Fibroblast of upper back skin (primary cell): Measurements from ENCODE around the gene KIT.

Experiments
- DNase-seq: peaks from one replicate; pipeline ENCODE4 v3.0.0-alpha.2; 2013

Gene KIT

DNA sequence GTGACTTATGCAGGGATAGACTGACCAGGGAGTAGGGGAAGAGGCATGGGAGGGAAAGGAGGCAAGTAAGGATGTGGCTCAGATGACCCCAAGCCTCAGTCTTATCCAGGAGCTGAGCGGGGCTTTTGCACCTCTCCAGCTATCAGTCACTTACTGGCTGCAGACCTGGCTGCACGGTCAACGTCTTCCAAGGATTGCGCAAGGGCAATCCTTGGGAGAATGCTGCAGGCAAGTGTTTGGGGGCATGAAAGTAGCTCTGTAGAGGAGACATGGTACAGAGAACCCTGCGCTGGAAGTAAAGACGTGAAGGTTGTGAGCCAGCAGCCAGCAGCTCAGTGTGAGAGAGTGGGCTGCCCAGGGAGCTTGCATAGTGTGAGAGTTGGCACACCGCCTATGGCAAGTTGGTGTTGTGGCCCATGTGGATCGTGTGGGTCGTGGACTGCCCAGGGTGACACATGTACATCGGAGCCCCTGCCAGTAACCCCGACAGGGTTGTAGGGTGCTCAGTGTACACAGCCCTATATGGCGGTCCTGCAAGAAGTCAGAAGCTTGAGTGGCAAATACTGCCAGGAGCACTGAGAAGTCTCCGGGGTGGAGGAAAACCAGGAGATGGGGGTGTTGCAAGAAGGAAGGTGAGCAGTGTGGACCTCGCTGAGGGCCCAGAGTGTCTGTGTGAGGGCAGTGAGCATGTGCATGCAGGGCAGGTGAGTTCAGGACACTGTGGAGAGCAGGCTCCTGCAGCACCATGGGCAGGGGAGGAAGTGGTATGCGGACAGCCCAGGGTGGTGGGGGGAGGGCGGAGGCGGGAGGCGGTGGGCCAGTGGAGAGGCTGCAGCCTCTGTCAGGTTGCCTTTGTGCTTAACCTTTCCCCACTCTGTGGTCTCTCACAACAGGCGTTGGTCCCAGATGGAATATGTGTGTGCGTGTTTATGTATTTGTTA, 50.9 kb downstream of the KIT start:
- DNase-seq, result no peak

DNA sequence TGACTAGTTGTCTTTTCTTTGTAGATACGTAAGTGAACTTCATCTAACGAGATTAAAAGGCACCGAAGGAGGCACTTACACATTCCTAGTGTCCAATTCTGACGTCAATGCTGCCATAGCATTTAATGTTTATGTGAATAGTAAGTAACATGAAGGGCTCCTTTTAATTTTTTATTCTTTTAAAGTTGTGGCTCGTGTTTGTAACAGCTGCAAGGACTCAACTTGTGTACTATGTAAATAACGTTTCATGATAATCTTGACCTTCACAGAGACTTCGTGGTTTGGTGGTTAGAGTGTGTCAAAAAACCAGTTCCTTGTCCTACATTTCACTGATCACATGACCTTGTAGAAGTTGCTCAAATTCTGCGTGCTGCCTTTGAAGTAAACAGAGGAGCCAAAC, 51.6 kb downstream of the KIT start:
- DNase-seq, result no peak

- DNase-seq, result no peak
Observed at GRCh38 chr4:54712206-54712605, 54.4 kb downstream of the KIT start.

GRCh38 chr4:54714631-54715030, 56.9 kb downstream of the KIT start:
- no peak for DNase-seq

- no peak for DNase-seq
Observed at GRCh38 chr4:54716478-54717065, 58.8 kb downstream of the KIT start.

- no peak for DNase-seq
Observed at GRCh38 chr4:54717694-54718093, 59.9 kb downstream of the KIT start.

GRCh38 chr4:54719378-54719777, 61.6 kb downstream of the KIT start:
- DNase-seq, result no peak

DNA sequence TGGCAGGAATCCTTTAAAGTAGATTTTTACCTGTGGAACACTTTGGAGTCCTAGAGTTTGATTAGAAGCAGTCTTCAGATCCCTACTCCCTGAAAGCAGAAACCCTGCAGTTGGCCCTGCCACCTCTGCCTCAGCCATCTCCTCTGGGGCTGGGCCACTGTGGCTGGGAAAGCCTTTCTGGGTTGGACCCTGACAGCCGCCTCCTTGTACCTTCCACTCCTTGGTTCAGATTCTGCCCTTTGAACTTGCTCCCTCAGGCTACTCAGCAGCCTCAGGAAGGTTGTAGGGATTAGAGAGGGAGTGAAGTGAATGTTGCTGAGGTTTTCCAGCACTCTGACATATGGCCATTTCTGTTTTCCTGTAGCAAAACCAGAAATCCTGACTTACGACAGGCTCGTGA, 65.5 kb downstream of the KIT start:
- DNase-seq, result no peak

DNA sequence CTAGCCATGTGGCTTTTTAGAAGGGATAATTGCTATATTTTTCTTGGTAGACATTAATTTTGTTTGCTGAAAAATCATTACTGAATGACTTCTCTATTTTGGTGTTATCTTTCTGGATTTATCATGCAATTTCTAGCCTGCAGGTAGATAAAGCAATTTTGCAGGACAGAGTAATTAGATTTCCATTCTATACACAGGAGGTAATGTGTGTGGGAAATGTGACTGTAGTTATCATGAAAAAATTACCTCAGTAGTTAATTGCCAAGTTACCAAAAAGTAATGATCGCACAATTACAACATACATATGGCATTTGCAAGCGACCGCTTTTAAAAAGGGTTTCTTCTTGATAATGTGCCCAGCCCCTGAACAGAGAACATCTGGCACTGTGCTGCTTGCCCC, 66.1 kb downstream of the KIT start:
- no peak for DNase-seq

- DNase-seq, result no peak
Observed at GRCh38 chr4:54726907-54727306, 69.2 kb downstream of the KIT start.

GRCh38 chr4:54727346-54727745, 69.6 kb downstream of the KIT start:
- DNase-seq, result no peak

DNA sequence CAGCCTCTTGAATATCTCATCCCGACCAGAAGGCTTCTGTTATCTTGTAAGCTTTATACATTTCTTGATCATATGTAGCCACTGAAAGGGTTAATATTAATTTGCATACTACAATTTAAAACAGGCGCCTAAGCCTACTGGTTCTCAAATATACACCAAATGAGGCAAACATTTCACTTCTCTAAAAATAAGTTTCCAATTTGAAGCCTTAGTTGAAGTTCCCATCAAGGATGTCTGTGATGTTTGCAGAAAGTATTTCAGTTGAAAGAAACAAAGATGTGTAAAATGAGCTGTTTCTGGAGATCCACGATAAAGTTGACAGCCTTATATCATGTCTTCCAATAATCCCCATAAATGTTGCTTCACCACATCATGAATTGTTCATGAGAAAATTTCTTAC, 70.6 kb downstream of the KIT start:
- no peak for DNase-seq

GRCh38 chr4:54729256-54729655, 71.5 kb downstream of the KIT start:
- DNase-seq, result no peak

GRCh38 chr4:54730581-54730980, 72.8 kb downstream of the KIT start:
- DNase-seq, result no peak

DNA sequence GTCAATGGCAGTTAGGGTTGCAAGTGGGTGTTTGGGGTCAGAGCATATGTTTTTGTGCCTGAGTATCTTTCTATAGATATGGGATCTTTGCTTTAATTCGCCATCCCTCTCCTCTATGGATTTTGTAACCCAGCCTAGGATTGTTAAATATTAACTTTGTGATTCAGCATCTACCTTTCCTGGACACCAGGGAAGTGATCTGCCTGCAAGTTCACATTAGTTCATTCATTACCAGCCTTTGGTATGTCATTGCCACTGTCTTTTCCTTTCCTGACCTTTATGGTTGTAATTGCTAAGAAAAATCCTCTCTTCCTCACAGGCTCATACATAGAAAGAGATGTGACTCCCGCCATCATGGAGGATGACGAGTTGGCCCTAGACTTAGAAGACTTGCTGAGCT, 73.8 kb downstream of the KIT start:
- DNase-seq, result no peak

DNA sequence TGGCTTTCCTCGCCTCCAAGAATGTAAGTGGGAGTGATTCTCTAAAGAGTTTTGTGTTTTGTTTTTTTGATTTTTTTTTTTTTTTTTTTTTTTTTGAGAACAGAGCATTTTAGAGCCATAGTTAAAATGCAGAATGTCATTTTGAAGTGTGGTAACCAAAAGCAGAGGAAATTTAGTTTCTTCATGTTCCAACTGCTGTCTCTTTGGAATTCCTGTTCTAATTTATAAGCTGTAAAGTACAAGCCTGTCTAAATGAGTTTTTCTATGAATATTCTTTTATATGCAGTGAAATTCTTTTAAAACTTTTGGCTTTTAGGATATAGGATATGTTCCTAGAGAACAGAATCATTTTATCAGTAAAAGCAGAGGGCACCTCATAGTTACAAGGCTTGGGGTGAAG, 74.2 kb downstream of the KIT start:
- DNase-seq, result no peak

- no peak for DNase-seq
Observed at GRCh38 chr4:54737421-54737820, 79.7 kb downstream of the KIT start.

- DNase-seq, result no peak
Observed at GRCh38 chr4:54741202-54741601, 83.4 kb downstream of the KIT start.

DNA sequence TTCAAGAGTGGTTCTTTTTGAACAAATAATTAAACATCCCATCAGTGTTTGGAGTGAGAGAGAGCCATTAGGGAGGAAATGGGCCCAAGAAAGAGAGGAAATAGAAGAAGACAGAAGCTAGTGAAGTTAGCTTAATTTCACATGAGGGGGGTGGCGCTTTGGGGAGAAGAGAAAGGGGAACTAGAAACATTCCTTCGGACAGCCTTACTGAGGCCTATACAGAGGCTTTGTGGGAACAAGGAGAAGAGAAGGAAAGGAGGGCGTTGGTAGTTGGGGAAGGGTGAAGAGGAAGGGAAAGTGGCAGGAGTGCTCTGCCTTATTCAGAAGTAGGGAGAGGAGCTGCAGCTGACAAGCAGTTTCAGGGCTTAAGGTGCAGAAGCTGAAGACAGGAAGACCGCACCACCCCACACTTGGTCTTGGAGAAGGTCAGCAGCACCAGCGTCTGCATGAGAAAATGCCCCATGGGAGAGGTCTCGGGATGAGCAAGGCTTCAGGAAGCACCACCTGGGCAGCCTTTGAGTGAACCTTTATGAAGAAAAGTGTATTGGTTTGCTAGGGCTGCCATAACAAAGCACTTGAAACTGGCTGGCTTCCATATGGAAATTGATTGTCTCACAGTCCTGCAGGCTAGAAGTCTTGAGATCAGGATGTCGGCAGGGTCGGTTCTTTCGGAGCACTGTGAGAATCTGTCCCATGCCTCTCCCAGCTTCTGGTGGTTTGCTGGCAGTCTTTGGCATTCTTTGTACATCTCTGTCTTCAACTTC, 85.1 kb downstream of the KIT start:
- no peak for DNase-seq

GRCh38 chr4:54743562-54743961, 85.8 kb downstream of the KIT start:
- no peak for DNase-seq

DNA sequence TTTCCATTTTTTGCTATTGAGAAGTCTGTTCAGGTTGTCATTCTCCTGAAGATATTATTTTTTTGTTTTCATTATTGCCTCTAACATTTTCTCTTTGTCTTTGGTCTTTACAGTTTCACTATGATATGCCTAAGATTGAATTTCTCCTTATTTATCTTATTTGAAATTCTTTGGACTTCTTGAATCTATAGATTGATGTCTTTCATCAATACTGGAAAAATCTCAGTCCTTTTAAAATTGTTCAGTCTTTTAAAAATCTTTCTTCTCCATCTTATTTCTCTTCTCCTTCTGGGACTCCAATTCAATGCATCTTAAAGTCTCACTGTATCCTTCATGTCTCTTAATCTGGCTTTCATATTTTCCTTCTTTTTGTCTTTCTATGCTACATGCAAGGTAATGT, 86.7 kb downstream of the KIT start:
- DNase-seq, result no peak

GRCh38 chr4:54745031-54745770, 87.4 kb downstream of the KIT start:
- DNase-seq, result no peak

DNA sequence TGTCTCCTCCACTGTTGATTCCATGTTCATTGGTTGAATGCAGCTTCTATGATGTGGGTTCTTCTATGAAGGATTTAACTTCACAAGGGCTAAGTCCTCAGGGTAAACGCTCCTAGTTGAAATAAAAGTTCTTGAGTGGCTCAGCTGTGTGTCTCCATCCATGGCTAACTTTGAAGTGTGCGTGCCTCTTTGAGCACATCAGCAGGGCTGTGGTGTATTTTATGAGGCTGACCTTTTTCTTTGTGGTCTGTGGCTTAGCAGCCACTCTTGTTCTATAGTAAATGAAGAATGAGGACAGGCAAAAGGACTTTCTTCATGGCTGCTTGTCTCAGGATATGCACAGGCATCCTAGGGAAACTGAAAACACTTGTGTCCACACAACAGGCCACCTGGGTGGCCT, 88.5 kb downstream of the KIT start:
- DNase-seq, result peak; percentile 22
